Lower lobe of right lung (tissue), 2 donors: Measurements from ENCODE around the gene DUSP22. TPM values are rescaled to one million over a fixed set of nuclear protein-coding genes. Genes with fewer than 3 reads are reported as not detected.

Source experiments
- ATAC-seq, 2 donors: fragments of 200-7000 bp; cut with Tn5 transposase; one replicate each; pipeline ENCODE4 v1.9.1; 2020 to 2022; ENCODE audit warnings: mild to moderate bottlenecking in 2 of 2, moderate library complexity in 2 of 2
- DNase-seq: peaks from one replicate; pipeline ENCODE4 v3.0.0-alpha.2; 2020
- H3K27ac ChIP-seq: fragments of 200-600 bp; one replicate; pipeline ENCODE4 v1.8.0; 2022
- H3K27me3 ChIP-seq: fragments of 200-600 bp; one replicate; pipeline ENCODE4 v1.8.0; 2022; ENCODE audit warnings: low read depth
- H3K36me3 ChIP-seq: fragments of 200-600 bp; one replicate; pipeline ENCODE4 v1.8.0; 2022; ENCODE audit warnings: mild to moderate bottlenecking
- H3K4me1 ChIP-seq: fragments of 200-600 bp; one replicate; pipeline ENCODE4 v1.8.0; 2022
- H3K4me3 ChIP-seq: fragments of 200-600 bp; one replicate; pipeline ENCODE4 v1.8.0; 2022; ENCODE audit warnings: mild to moderate bottlenecking
- H3K9me3 ChIP-seq: fragments of 200-600 bp; one replicate; pipeline ENCODE4 v1.8.0; 2022
- CTCF ChIP-seq: fragments of 200-600 bp; IDR thresholded peaks from one replicate; pipeline ENCODE4 v1.8.0; 2022; ENCODE audit warnings: antibody characterized with exemption, mild to moderate bottlenecking
- intact Hi-C: fragments of 100-400 bp; cut with DNase I; formaldehyde crosslinking; loops from one replicate; pipeline ENCODE4 v1.11.0; 2022
- total RNA-seq: library from RNA; stranded (reverse); fragmentation: NEBNext Ultra II Directional; extraction: Animal tissue kit (Norgen Biotek cat#: 25700); gene quantifications from one replicate; pipeline ENCODE4 v1.2.1, GENCODE V29; 2021
- donor health status: DM: no; HTN: yes; CAD: no; lungs with severe emphysema.

The DUSP22 gene
- total RNA-seq, 1 donor from 2014 or later: 66.4 TPM

GRCh38 chr6:394641-395289 is 102.5 kb downstream of the DUSP22 start:
- no peak for DNase-seq
- H3K4me3 ChIP-seq: no peak overlapping the region
- no peaks in the 10 kb centered on the region for H3K9me3 ChIP-seq
- no peaks in the 10 kb centered on the region for H3K36me3 ChIP-seq
- H3K27ac ChIP-seq: no peak overlapping the region
- no peak for TF ChIP-seq CTCF
- ATAC-seq: no peak
- H3K4me1 ChIP-seq: peaks cover 27% of the 10 kb centered on the region
- intact Hi-C loops: no loop called here
- H3K27me3 ChIP-seq: peaks cover 62% of the 10 kb centered on the region

- no peak for DNase-seq
- H3K9me3 ChIP-seq: no peaks in the 10 kb centered on the region
- peaks cover 53% of the 10 kb centered on the region for H3K27me3 ChIP-seq
- no peaks in the 10 kb centered on the region for H3K36me3 ChIP-seq
- H3K4me1 ChIP-seq: peaks cover 32% of the 10 kb centered on the region
- ATAC-seq: no peak
- no peak overlapping the region for H3K27ac ChIP-seq
- intact Hi-C loops: no loop called here
- no peak overlapping the region for H3K4me3 ChIP-seq
- TF ChIP-seq CTCF: no peak
Measured at GRCh38 chr6:395432-396125, 103.3 kb downstream of the DUSP22 start.

- DNase-seq (no peak), ATAC-seq (no peak)
- intact Hi-C loops: no loop called here
- H3K4me1 ChIP-seq: peaks cover 28% of the 10 kb centered on the region
- peaks cover 48% of the 10 kb centered on the region for H3K27me3 ChIP-seq
- no peak overlapping the region for H3K4me3 ChIP-seq
- H3K36me3 ChIP-seq: no peaks in the 10 kb centered on the region
- no peak overlapping the region for H3K27ac ChIP-seq
- TF ChIP-seq CTCF: no peak
- no peaks in the 10 kb centered on the region for H3K9me3 ChIP-seq
Measured at GRCh38 chr6:396126-396520, 103.8 kb downstream of the DUSP22 start.

GRCh38 chr6:397056-397455 is 104.8 kb downstream of the DUSP22 start:
- no peak for TF ChIP-seq CTCF
- H3K4me3 ChIP-seq: no peak overlapping the region
- H3K27me3 ChIP-seq: peaks cover 40% of the 10 kb centered on the region
- H3K36me3 ChIP-seq: no peaks in the 10 kb centered on the region
- DNase-seq (no peak), ATAC-seq (no peak)
- no peak overlapping the region for H3K27ac ChIP-seq
- peaks cover 22% of the 10 kb centered on the region for H3K4me1 ChIP-seq
- intact Hi-C loops: no loop called here
- H3K9me3 ChIP-seq: no peaks in the 10 kb centered on the region

GRCh38 chr6:397604-398003 is 105.3 kb downstream of the DUSP22 start:
- intact Hi-C loops: no loop called here
- H3K27me3 ChIP-seq: peaks cover 35% of the 10 kb centered on the region
- no peaks in the 10 kb centered on the region for H3K9me3 ChIP-seq
- no peak for ATAC-seq
- DNase-seq: no peak
- H3K4me3 ChIP-seq: no peak overlapping the region
- TF ChIP-seq CTCF: no peak
- H3K36me3 ChIP-seq: no peaks in the 10 kb centered on the region
- H3K4me1 ChIP-seq: peaks cover 16% of the 10 kb centered on the region
- no peak overlapping the region for H3K27ac ChIP-seq
